Colonic mucosa (tissue), 4 donors: ENCODE measurements around the gene STOML3. TPM values are rescaled to one million over a fixed set of nuclear protein-coding genes. Genes with fewer than 3 reads are reported as not detected.

Source experiments
- DNase-seq: peaks from one replicate; pipeline ENCODE4 v3.0.0-alpha.2; 2020
- H3K27ac ChIP-seq: fragments of 200-600 bp; one replicate; pipeline ENCODE4 v1.8.0; 2021
- H3K27me3 ChIP-seq: fragments of 200-600 bp; one replicate; pipeline ENCODE4 v1.8.0; 2021
- H3K36me3 ChIP-seq: fragments of 200-600 bp; one replicate; pipeline ENCODE4 v1.8.0; 2021
- H3K4me1 ChIP-seq: fragments of 200-600 bp; one replicate; pipeline ENCODE4 v1.8.0; 2021; ENCODE audit warnings: mild to moderate bottlenecking
- H3K4me3 ChIP-seq: fragments of 200-600 bp; one replicate; pipeline ENCODE4 v1.8.0; 2021
- H3K9ac ChIP-seq, 2 donors: one replicate each; pipeline ENCODE4 v1.7.0; 2013; ENCODE audit warnings: control low read depth in 2 of 2, low read depth in 2 of 2, low read length in 2 of 2
- H3K9me3 ChIP-seq: fragments of 200-600 bp; one replicate; pipeline ENCODE4 v1.8.0; 2021
- intact Hi-C: fragments of 100-400 bp; cut with DNase I; formaldehyde crosslinking; loops from one replicate; pipeline ENCODE4 v1.14.1; 2022
- total RNA-seq, 2 donors: library from RNA; stranded (reverse); fragmentation: NEBNext Ultra II Directional in 1 of 2; extraction: Animal tissue kit (Norgen Biotek cat#: 25700) in 1 of 2; gene quantifications; one replicate each; pipeline ENCODE4 v1.2.1, GENCODE V29; 2021
- TF ChIP-seq, protein P1 (sequence below): fragments of 200-600 bp; IDR thresholded peaks from one replicate; pipeline ENCODE4 v1.8.0; 2022; ENCODE audit warnings: antibody characterized with exemption, mild to moderate bottlenecking
- donor health status: healthy.
- donor health status: DM: no; HTN: no; CAD: no.
- donor health status: DM: no; HTN: no; CAD: no.

Gene STOML3
- total RNA-seq, 2 donors from 2014 or later = not detected

DNA sequence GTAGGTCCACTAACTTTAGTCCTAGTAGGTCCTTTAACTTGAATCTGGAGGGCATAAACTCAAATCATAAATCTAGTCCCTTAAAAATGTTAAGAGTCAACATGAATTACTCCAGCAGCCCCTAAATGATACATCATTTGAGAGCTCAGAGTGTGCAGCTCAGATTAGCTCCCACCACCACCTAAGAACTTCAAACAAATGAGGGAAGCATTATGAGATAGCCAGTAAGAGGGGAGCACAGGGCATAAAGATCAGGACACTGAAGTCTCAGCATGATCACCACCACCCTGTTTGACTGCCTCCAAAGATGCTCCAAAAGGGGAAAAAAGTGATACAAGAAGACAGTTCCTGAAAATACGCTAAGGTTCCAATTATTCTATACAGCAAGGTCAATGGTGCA lies 41.5 kb upstream of the STOML3 start:
- DNase-seq = no peak
- intact Hi-C loops = no loop called here
- TF ChIP-seq, protein P1, sequence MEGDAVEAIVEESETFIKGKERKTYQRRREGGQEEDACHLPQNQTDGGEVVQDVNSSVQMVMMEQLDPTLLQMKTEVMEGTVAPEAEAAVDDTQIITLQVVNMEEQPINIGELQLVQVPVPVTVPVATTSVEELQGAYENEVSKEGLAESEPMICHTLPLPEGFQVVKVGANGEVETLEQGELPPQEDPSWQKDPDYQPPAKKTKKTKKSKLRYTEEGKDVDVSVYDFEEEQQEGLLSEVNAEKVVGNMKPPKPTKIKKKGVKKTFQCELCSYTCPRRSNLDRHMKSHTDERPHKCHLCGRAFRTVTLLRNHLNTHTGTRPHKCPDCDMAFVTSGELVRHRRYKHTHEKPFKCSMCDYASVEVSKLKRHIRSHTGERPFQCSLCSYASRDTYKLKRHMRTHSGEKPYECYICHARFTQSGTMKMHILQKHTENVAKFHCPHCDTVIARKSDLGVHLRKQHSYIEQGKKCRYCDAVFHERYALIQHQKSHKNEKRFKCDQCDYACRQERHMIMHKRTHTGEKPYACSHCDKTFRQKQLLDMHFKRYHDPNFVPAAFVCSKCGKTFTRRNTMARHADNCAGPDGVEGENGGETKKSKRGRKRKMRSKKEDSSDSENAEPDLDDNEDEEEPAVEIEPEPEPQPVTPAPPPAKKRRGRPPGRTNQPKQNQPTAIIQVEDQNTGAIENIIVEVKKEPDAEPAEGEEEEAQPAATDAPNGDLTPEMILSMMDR = no peak
- Histone ChIP-seq H3K4me3 (no peak overlapping the region), H3K4me1 (peaks cover 8% of the 10 kb centered on the region), H3K27me3 (no peaks in the 10 kb centered on the region), H3K27ac (no peak overlapping the region), H3K9me3 (no peaks in the 10 kb centered on the region), H3K9ac (no peak overlapping the region), H3K36me3 (no peaks in the 10 kb centered on the region)

DNA sequence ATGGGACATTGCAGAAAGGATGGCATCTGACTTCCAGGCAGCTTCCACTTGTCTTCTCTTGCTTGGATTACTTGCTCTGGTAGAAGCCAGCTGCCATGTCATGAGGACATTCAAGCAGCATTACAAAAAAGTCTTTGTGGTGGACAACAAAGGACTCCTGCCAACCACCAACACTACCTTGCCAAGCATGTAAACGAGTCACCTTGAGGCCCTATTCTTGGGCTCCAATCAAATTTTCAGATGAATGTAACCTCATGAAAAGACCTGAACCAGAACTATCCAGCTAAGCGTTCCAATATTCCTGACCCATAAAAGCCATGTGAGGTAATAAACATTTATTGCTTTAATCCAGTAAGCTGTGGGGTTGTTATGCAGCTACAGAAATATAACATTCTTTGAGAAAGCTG lies 34.8 kb upstream of the STOML3 start:
- Histone ChIP-seq H3K4me1 (no peaks in the 10 kb centered on the region), H3K4me3 (no peak overlapping the region), H3K9me3 (no peaks in the 10 kb centered on the region), H3K27me3 (no peaks in the 10 kb centered on the region), H3K27ac (peak overlapping the region; percentile 7), H3K9ac (no peak overlapping the region), H3K36me3 (no peaks in the 10 kb centered on the region)
- TF ChIP-seq, protein P1 = no peak
- intact Hi-C loops = no loop called here
- DNase-seq = no peak

DNA sequence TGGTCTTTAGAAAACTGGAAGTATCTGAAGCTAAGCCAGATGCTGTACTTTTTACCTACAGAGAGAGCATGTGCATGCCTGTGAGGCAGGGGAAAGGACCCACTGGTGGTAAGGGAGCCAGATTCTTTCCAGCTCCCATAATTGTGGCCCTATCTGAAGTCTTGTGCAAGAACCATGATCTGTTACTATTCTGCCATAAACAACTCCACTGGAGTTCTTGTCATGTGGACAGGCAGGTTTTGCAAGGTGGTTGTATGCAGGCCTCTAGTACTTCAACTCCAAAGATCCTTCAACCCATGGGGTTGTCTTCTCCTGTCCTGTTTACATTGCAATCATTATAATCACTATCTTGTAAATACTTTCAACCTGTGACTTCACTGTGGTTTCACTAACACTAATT lies 33.1 kb upstream of the STOML3 start:
- Histone ChIP-seq H3K27me3 (no peaks in the 10 kb centered on the region), H3K36me3 (no peaks in the 10 kb centered on the region), H3K4me1 (no peaks in the 10 kb centered on the region), H3K9ac (no peak overlapping the region), H3K9me3 (no peaks in the 10 kb centered on the region), H3K27ac (no peak overlapping the region), H3K4me3 (no peak overlapping the region)
- DNase-seq = peak; percentile 61
- TF ChIP-seq, protein P1 = no peak
- intact Hi-C loops = no loop called here

DNA sequence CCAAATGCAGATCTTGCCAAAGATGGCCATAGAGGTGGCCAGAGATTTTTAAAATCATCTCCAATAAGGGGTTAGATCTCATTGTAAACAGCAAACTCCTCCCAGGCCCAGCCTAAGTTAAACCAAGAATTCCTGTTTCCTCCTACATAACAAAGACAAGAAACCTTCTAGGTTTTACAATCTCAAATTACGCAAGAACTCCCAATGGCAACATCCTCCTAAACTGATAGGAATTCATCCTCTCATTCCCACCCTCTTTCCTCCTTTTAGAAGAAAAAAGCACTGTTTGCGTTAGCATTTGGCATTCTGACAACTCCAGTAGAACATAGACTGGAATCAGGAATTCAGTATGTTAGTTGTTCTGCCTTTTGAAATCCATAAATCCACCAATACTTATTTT lies 32.7 kb upstream of the STOML3 start:
- Histone ChIP-seq H3K9ac (no peak overlapping the region), H3K27me3 (no peaks in the 10 kb centered on the region), H3K36me3 (no peaks in the 10 kb centered on the region), H3K9me3 (no peaks in the 10 kb centered on the region), H3K4me3 (no peak overlapping the region), H3K4me1 (no peaks in the 10 kb centered on the region), H3K27ac (no peak overlapping the region)
- DNase-seq = no peak
- intact Hi-C loops = no loop called here
- TF ChIP-seq, protein P1 = no peak

DNA sequence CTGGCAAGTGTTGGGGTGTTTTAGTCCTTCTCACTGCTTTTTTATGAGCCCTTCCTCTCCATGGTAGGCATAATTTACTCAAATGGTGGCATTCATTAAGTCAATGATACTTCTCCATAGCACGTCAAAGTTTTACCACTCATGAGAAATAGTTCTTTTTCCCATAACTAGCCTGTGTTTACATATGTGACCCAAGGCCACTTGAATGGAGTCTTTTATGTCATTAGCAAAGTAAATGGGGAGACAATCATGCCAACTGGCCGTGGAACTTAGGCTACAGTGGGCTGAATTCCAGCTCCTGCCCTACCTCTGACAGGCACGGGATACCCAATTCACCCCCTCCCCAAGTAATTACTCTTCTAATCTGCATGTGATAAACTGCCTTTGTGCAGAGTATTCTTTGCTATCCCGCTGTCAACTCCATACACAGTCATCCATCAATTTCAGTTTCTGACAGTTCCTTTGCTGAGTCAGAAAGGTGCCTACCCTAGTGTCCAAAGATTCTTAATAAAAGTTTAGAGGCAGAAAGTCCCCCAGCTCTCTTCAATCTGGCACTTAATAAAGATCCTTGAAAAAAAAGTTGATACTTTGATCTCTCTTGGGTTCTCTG lies 30.3 kb upstream of the STOML3 start:
- intact Hi-C loops = no loop called here

More for the DNA sequence above, 30.3 kb upstream of the STOML3 start:
- no peaks in the 10 kb centered on the region for H3K36me3 ChIP-seq
- no peaks in the 10 kb centered on the region for H3K9me3 ChIP-seq
- no peaks in the 10 kb centered on the region for H3K4me1 ChIP-seq
- H3K9ac ChIP-seq = no peak overlapping the region
- DNase-seq = no peak
- H3K4me3 ChIP-seq = no peak overlapping the region
- no peaks in the 10 kb centered on the region for H3K27me3 ChIP-seq
- no peak overlapping the region for H3K27ac ChIP-seq
- TF ChIP-seq, protein P1 = no peak
